K562 (cell line): Measurements from ENCODE around the gene CXXC1. TPM values are rescaled to one million over a fixed set of nuclear protein-coding genes. Genes with fewer than 3 reads are reported as not detected.
A peak's percentile ranks its signal among the peaks of the same experiment; 100 is the strongest.

Experiments used
- ATAC-seq: fragments of 200-7000 bp; cut with Tn5 transposase; 3 replicates; pipeline ENCODE4 v1.9.1; 2020; ENCODE audit warnings: moderate library complexity
- BruUV-seq: library from RNA; stranded (reverse); fragments of 400-500 nt; replicated peaks from 2 replicates; lab custom pipeline; 2021; lab: Mats Ljungman, UMichigan
- CTCF ChIA-PET: fragments of 300-600 bp; formaldehyde crosslinking; extraction: SDS; loops from one replicate; lab custom pipeline; 2021; ENCODE audit warnings: low intra/inter-chr PET ratio; lab: Yijun Ruan, JAX
- POLR2A ChIA-PET: fragments of 300-600, 350-650 bp; sonication (Branson Sonifier 250); formaldehyde crosslinking; extraction: SDS; loops from one replicate; lab custom pipeline; 2021; ENCODE audit warnings: antibody characterized with exemption, inconsistent platforms; lab: Yijun Ruan, JAX
- DNase-seq, 4 experiments: peaks; one replicate each; pipeline versions ENCODE4 v3.0.0 to v3.0.0-alpha.2; 2011 to 2018; ENCODE audit warnings: low spot score in 3 of 4, mixed read lengths in 3 of 4; ENCODE audit errors: extremely low read depth in 1 of 4
- FAIRE-seq: peaks from 2 replicates; lab custom pipeline; 2011; peaks lifted over from hg19 to GRCh38; lab: Jason Lieb, UNC
- H2AFZ ChIP-seq: 2 replicates; pipeline ENCODE4 v1.6.0; 2011; ENCODE audit warnings: low read depth, low read length, control low read depth, inconsistent platforms
- H3K27ac ChIP-seq: fragments of 200-600 bp; 3 replicates; pipeline ENCODE4 v1.8.0; 2011; ENCODE audit warnings: low read depth, mild to moderate bottlenecking, control low read depth, inconsistent platforms, low read length, moderate library complexity, mixed read lengths; ENCODE audit errors: extremely low read depth
- H3K27me3 ChIP-seq, 2 experiments: fragments of 300-600 bp in 1 of 2; 2 replicates in 1 of 2; 3 replicates in 1 of 2; pipeline versions ENCODE4 v1.6.0 to v1.8.0; 2011; ENCODE audit warnings: inconsistent platforms in 2 of 2, low read length in 2 of 2, mild to moderate bottlenecking in 1 of 2, mixed read lengths in 1 of 2, moderate library complexity in 1 of 2; ENCODE audit not compliant: control insufficient read depth in 2 of 2, insufficient read depth in 2 of 2
- H3K36me3 ChIP-seq: fragments of 300-600 bp; 3 replicates; pipeline ENCODE4 v1.8.0; 2011; ENCODE audit warnings: mild to moderate bottlenecking, low read length, inconsistent platforms; ENCODE audit not compliant: control insufficient read depth, insufficient read depth
- H3K4me1 ChIP-seq, 2 experiments: fragments of 200-600 bp in 1 of 2; replicated peaks in 1 of 2; 2 replicates in 1 of 2; 3 replicates in 1 of 2; pipeline versions ENCODE4 v1.5.1 to v1.8.0; 2011; ENCODE audit warnings: inconsistent platforms in 2 of 2, low read length in 2 of 2, mild to moderate bottlenecking in 1 of 2, mixed read lengths in 1 of 2, moderate library complexity in 1 of 2; ENCODE audit not compliant: control insufficient read depth in 2 of 2, insufficient read depth in 2 of 2
- H3K4me2 ChIP-seq: 2 replicates; pipeline ENCODE4 v1.6.1; 2011; ENCODE audit warnings: low read length, control low read depth, inconsistent platforms, mixed read lengths; ENCODE audit not compliant: insufficient read depth
- H3K4me3 ChIP-seq: fragments of 200-600 bp; sonication (generic), shearing (Covaris generic); 2 replicates; pipeline ENCODE4 v1.5.1; 2016; ENCODE audit warnings: control low read depth, inconsistent platforms
- H3K79me2 ChIP-seq: fragments of 200-600 bp; 3 replicates; pipeline ENCODE4 v1.8.0; 2011; ENCODE audit warnings: low read length, inconsistent platforms; ENCODE audit not compliant: control insufficient read depth, insufficient read depth
- H3K9ac ChIP-seq, 2 experiments: 2 replicates each; pipeline versions ENCODE4 v1.6.0 to v1.6.1; 2011; ENCODE audit warnings: low read depth in 2 of 2, low read length in 2 of 2, control low read depth in 1 of 2, inconsistent platforms in 1 of 2, mild to moderate bottlenecking in 1 of 2, mixed read lengths in 1 of 2; ENCODE audit not compliant: insufficient read depth in 1 of 2
- H3K9me1 ChIP-seq: one replicate; pipeline ENCODE4 v1.6.0; 2011; ENCODE audit warnings: inconsistent platforms, mild to moderate bottlenecking, low read length, moderate library complexity; ENCODE audit not compliant: control insufficient read depth, insufficient read depth
- H3K9me3 ChIP-seq: replicated peaks from 2 replicates; pipeline ENCODE4 v1.5.1; 2011; ENCODE audit warnings: low read depth, low read length, inconsistent platforms; ENCODE audit not compliant: control insufficient read depth, insufficient read depth
- H4K20me1 ChIP-seq: replicated peaks from 2 replicates; pipeline ENCODE4 v1.6.1; 2011; ENCODE audit warnings: low read length, inconsistent platforms, mixed read lengths; ENCODE audit not compliant: control insufficient read depth, insufficient read depth
- MECOM ChIP-seq: fragments of 250-450 bp; sonication (Bioruptor Pico); IDR thresholded peaks from 2 replicates; pipeline ENCODE4 v1.8.0; 2022; ENCODE audit warnings: inconsistent platforms
- MTA3 ChIP-seq: fragments of 450-650 bp; formaldehyde crosslinking; IDR thresholded peaks from 2 replicates; pipeline ENCODE4 v1.6.1; 2017; ENCODE audit warnings: mild to moderate bottlenecking, borderline replicate concordance
- PTTG1 ChIP-seq: fragments of 450-650 bp; IDR thresholded peaks from 2 replicates; pipeline ENCODE4 v1.6.1; 2016; ENCODE audit warnings: low read depth, mild to moderate bottlenecking, missing genetic modification characterization, missing compliant biosample characterization
- RBM14 ChIP-seq: fragments of 200-400 bp; formaldehyde crosslinking; IDR thresholded peaks from 2 replicates; pipeline ENCODE4 v1.6.1; 2018; ENCODE audit warnings: low read depth, mild to moderate bottlenecking, low read length, moderate library complexity, borderline replicate concordance; ENCODE audit not compliant: insufficient read depth
- RFX1 ChIP-seq: fragments of 450-650 bp; IDR thresholded peaks from 2 replicates; pipeline ENCODE4 v1.6.1; 2016; ENCODE audit warnings: mild to moderate bottlenecking, moderate library complexity
- WGBS: fragments of 100-300 bp; shearing (Covaris generic); methylation state at CpG from one replicate; pipeline ENCODE4 v1.1.6; 2016; ENCODE audit warnings: low coverage, mixed read lengths; ENCODE audit not compliant: insufficient coverage; ENCODE audit errors: missing lambda C conversion rate; 5-methylcytosine and 5-hydroxymethylcytosine counted together
- in situ Hi-C: fragments of 300-500 bp; cut with MboI; formaldehyde crosslinking; loops from 4 replicates; pipeline ENCODE4 v1.15.0; 2018; ENCODE audit warnings: inconsistent platforms, mixed read lengths
- intact Hi-C: fragments of 100-400 bp; cut with micrococcal nuclease; formaldehyde crosslinking; loops from 2 replicates; pipeline ENCODE4 v1.14.2; 2022
- polyA plus RNA-seq, 8 experiments: library from polyadenylated mRNA; depleted of rRNA in 4 of 8; stranded (reverse) in 5 of 8; unstranded in 3 of 8; fragments of >200 nt; fragmentation: Nextera tagmentation in 2 of 8; fragmentation: Illumina TruSeq in 1 of 8; extraction: Ambion mirVana in 2 of 8; extraction: Trizol in 1 of 8; gene quantifications; 2 replicates each; pipeline versions ENCODE4 v1.2.1 to v1.2.3, GENCODE V29; 2011 to 2014; ENCODE audit warnings: inconsistent platforms in 1 of 8, missing spikeins in 1 of 8
- total RNA-seq, 7 experiments: library from RNA; depleted of rRNA in 6 of 7; stranded (reverse); fragments of >200 nt in 6 of 7; fragmentation: Illumina TruSeq in 2 of 7; extraction: Trizol in 2 of 7; gene quantifications; 2 replicates each; pipeline versions ENCODE4 v1.2.1 to v1.2.3, GENCODE V29; 2011 to 2021; ENCODE audit warnings: low replicate concordance in 1 of 7
- TF ChIP-seq, protein P1 (sequence below): fragments of 200-400 bp; formaldehyde crosslinking; IDR thresholded peaks from 2 replicates; pipeline ENCODE4 v1.6.1; 2017; ENCODE audit warnings: mild to moderate bottlenecking, low read depth, low read length, moderate library complexity
- TF ChIP-seq, protein P2 (sequence below), 3 experiments: fragments of 200-800 bp in 1 of 3; sonication (Bioruptor generic) in 1 of 3; sonication (generic) in 1 of 3; formaldehyde crosslinking in 1 of 3; IDR thresholded peaks; 2 replicates each; pipeline versions ENCODE4 v1.6.1 to v1.8.0; 2016 to 2022; ENCODE audit warnings: mild to moderate bottlenecking in 2 of 3, missing compliant biosample characterization in 2 of 3, missing genetic modification characterization in 2 of 3, missing genetic modification reagents in 1 of 3

Gene CXXC1
- total and polyA plus RNA-seq, 9 of the 15 experiments (the other 6 are each of a cell fraction or from before 2014, with no cell fraction given), result 3.4 to 81.0 (median 34.1) TPM

- no peak for DNase-seq
- H3K9me1 ChIP-seq, result no peaks in the 10 kb centered on the region
- H4K20me1 ChIP-seq, result no peaks in the 10 kb centered on the region
- CTCF ChIA-PET, result no interaction called here
- H3K9me3 ChIP-seq, result no peaks in the 10 kb centered on the region
- TF ChIP-seq MECOM, result no peak
- TF ChIP-seq RFX1, result peak; percentile 59
- H3K4me1 ChIP-seq, result peaks cover 3 to 6% of the 10 kb centered on the region in 2 experiments; a peak in 2 of 5 replicates
- no peak overlapping the region for H3K4me2 ChIP-seq
- POLR2A ChIA-PET, result no interaction called here
- 65% methylated on average over 17 of the region's 28 CpGs for WGBS
- H2AFZ ChIP-seq, result no peak overlapping the region
- intact Hi-C loops (no loop called here), in situ Hi-C loops (no loop called here)
- no peaks in the 10 kb centered on the region for H3K36me3 ChIP-seq
- H3K9ac ChIP-seq, result no peak overlapping the region
- H3K79me2 ChIP-seq, result no peaks in the 10 kb centered on the region
- BruUV-seq, result no TSS peak
- no peak for ATAC-seq
- H3K27me3 ChIP-seq, result no peaks in the 10 kb centered on the region
- no peak for FAIRE-seq
- no peak overlapping the region for H3K27ac ChIP-seq
- H3K4me3 ChIP-seq, result no peak overlapping the region
These were observed 10.3 kb upstream of the CXXC1 start for GRCh38 chr18:50297621-50298442.

DNA sequence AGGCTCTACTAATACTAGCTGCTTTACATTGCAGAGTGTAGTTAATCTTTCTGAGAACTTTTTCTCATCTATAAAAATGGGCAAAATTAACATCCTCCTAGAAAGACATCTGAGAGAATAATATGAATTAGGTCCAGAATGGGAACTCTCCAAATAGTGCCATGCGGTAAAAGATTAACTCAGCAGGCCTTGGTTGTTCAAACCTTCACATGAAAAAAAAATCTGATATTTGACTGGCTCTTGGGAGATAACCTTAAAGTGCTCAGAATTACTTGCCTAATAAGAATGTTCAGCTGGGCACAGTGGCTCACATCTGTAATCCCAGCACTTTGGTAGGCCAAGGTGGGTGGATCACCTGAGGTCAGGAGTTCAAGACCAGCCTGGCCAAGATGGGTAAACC lies 5.5 kb upstream of the CXXC1 start:
- no peak for FAIRE-seq
- no peak for ATAC-seq
- ChIA-PET CTCF (no interaction called here), POLR2A (no interaction called here)
- no peaks in the 10 kb centered on the region for H3K36me3 ChIP-seq
- no peaks in the 10 kb centered on the region for H3K79me2 ChIP-seq
- H3K27ac ChIP-seq, result no peak overlapping the region
- no TSS peak for BruUV-seq
- no peak overlapping the region for H2AFZ ChIP-seq
- no peak for DNase-seq
- no peak overlapping the region for H3K4me3 ChIP-seq
- H4K20me1 ChIP-seq, result no peaks in the 10 kb centered on the region
- intact Hi-C loops (no loop called here), in situ Hi-C loops (no loop called here)
- TF ChIP-seq RBM14 (no peak), PTTG1 (tag) (no peak), MTA3 (no peak)
- TF ChIP-seq, protein P1, sequence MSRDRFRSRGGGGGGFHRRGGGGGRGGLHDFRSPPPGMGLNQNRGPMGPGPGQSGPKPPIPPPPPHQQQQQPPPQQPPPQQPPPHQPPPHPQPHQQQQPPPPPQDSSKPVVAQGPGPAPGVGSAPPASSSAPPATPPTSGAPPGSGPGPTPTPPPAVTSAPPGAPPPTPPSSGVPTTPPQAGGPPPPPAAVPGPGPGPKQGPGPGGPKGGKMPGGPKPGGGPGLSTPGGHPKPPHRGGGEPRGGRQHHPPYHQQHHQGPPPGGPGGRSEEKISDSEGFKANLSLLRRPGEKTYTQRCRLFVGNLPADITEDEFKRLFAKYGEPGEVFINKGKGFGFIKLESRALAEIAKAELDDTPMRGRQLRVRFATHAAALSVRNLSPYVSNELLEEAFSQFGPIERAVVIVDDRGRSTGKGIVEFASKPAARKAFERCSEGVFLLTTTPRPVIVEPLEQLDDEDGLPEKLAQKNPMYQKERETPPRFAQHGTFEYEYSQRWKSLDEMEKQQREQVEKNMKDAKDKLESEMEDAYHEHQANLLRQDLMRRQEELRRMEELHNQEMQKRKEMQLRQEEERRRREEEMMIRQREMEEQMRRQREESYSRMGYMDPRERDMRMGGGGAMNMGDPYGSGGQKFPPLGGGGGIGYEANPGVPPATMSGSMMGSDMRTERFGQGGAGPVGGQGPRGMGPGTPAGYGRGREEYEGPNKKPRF, result no peak
- TF ChIP-seq, protein P2, sequence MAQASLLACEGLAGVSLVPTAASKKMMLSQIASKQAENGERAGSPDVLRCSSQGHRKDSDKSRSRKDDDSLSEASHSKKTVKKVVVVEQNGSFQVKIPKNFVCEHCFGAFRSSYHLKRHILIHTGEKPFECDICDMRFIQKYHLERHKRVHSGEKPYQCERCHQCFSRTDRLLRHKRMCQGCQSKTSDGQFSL (CRISPR knock-in tag; IDR thresholded peaks at IDR 0.05), result no peak
- TF ChIP-seq, protein P2 (tag; IDR thresholded peaks at IDR 0.05), result no peak
- peaks cover 0 to 3% of the 10 kb centered on the region in 2 experiments; a peak in 1 of 5 replicates for H3K4me1 ChIP-seq
- H3K27me3 ChIP-seq, result no peaks in the 10 kb centered on the region
- no peak overlapping the region for H3K4me2 ChIP-seq
- 67% methylated on average over 1 of the region's 1 CpG for WGBS
- H3K9me3 ChIP-seq, result no peaks in the 10 kb centered on the region
- H3K9me1 ChIP-seq, result no peaks in the 10 kb centered on the region
- no peak overlapping the region for H3K9ac ChIP-seq
